ENCODE results near the gene HSD17B4.
"Not testable (repeated sequence)": the region's sequence is repeated elsewhere in the genome, so short reads cannot be mapped to it uniquely, and the experiment has no call there.

Gene HSD17B4

GRCh38 chr5:119452373-119453039 is at the start of gene HSD17B4:
TSS of gene HSD17B4 (plus strand) at chr5:119452497. CDS start at chr5:119452576, 79 bp downstream.
- in situ Hi-C loops (cut with HindIII; ENCODE audit: low sequenced_read_pairs), result no loop called here

GRCh38 chr5:119402555-119402954 is 49.7 kb upstream of the HSD17B4 start:
- in situ Hi-C loops (cut with HindIII; ENCODE audit: low sequenced_read_pairs), result no loop called here

- in situ Hi-C loops (cut with HindIII; ENCODE audit: low sequenced_read_pairs), result no loop called here
These were observed 48.3 kb upstream of the HSD17B4 start for GRCh38 chr5:119404033-119404432.

GRCh38 chr5:119405419-119405818 is 46.9 kb upstream of the HSD17B4 start:
- in situ Hi-C loops (cut with HindIII; ENCODE audit: low sequenced_read_pairs), result no loop called here

- in situ Hi-C loops (cut with HindIII; ENCODE audit: low sequenced_read_pairs), result no loop called here
These were observed 45.7 kb upstream of the HSD17B4 start for GRCh38 chr5:119406551-119407110.

- in situ Hi-C loops (cut with HindIII; ENCODE audit: low sequenced_read_pairs), result no loop called here
These were observed 43.0 kb upstream of the HSD17B4 start for GRCh38 chr5:119409235-119409815.

- in situ Hi-C loops (cut with HindIII; ENCODE audit: low sequenced_read_pairs), result no loop called here
These were observed 41.7 kb upstream of the HSD17B4 start for GRCh38 chr5:119410448-119411159.

- in situ Hi-C loops (cut with HindIII; ENCODE audit: low sequenced_read_pairs), result no loop called here
These were observed 40.7 kb upstream of the HSD17B4 start for GRCh38 chr5:119411361-119412278.

GRCh38 chr5:119412279-119413227 is 39.7 kb upstream of the HSD17B4 start:
- in situ Hi-C loops (cut with HindIII; ENCODE audit: low sequenced_read_pairs), result no loop called here

- in situ Hi-C loops (cut with HindIII; ENCODE audit: low sequenced_read_pairs), result not testable (repeated sequence)
These were observed 38.1 kb upstream of the HSD17B4 start for GRCh38 chr5:119414124-119414734.

GRCh38 chr5:119417891-119418605 is 34.2 kb upstream of the HSD17B4 start:
- in situ Hi-C loops (cut with HindIII; ENCODE audit: low sequenced_read_pairs), result no loop called here

- in situ Hi-C loops (cut with HindIII; ENCODE audit: low sequenced_read_pairs), result no loop called here
These were observed 33.6 kb upstream of the HSD17B4 start for GRCh38 chr5:119418606-119419100.

- in situ Hi-C loops (cut with HindIII; ENCODE audit: low sequenced_read_pairs), result no loop called here
These were observed 32.1 kb upstream of the HSD17B4 start for GRCh38 chr5:119420169-119420568.

- in situ Hi-C loops (cut with HindIII; ENCODE audit: low sequenced_read_pairs), result no loop called here
These were observed 26.2 kb upstream of the HSD17B4 start for GRCh38 chr5:119426057-119426456.

GRCh38 chr5:119427060-119427459 is 25.2 kb upstream of the HSD17B4 start:
- in situ Hi-C loops (cut with HindIII; ENCODE audit: low sequenced_read_pairs), result no loop called here

- in situ Hi-C loops (cut with HindIII; ENCODE audit: low sequenced_read_pairs), result not testable (repeated sequence)
These were observed 24.7 kb upstream of the HSD17B4 start for GRCh38 chr5:119427596-119427995.

GRCh38 chr5:119428166-119428565 is 24.1 kb upstream of the HSD17B4 start:
- in situ Hi-C loops (cut with HindIII; ENCODE audit: low sequenced_read_pairs), result not testable (repeated sequence)

GRCh38 chr5:119428574-119428973 is 23.7 kb upstream of the HSD17B4 start:
- in situ Hi-C loops (cut with HindIII; ENCODE audit: low sequenced_read_pairs), result not testable (repeated sequence)
